ENCODE data around the gene VSTM4. TPM values are rescaled to one million over a fixed set of nuclear protein-coding genes. Genes with fewer than 3 reads are reported as not detected.

Gene VSTM4
- total RNA-seq, 2 donors from 2014 or later = 6.9 to 36.0 TPM

- no peak overlapping the region for H3K4me3 ChIP-seq
- H3K27me3 ChIP-seq (replicated peaks; ENCODE audit: insufficient read depth) = no peaks in the 10 kb centered on the region
- TF ChIP-seq POLR2A (IDR thresholded peaks at IDR 0.05) = no peak
- TF ChIP-seq, protein P1, sequence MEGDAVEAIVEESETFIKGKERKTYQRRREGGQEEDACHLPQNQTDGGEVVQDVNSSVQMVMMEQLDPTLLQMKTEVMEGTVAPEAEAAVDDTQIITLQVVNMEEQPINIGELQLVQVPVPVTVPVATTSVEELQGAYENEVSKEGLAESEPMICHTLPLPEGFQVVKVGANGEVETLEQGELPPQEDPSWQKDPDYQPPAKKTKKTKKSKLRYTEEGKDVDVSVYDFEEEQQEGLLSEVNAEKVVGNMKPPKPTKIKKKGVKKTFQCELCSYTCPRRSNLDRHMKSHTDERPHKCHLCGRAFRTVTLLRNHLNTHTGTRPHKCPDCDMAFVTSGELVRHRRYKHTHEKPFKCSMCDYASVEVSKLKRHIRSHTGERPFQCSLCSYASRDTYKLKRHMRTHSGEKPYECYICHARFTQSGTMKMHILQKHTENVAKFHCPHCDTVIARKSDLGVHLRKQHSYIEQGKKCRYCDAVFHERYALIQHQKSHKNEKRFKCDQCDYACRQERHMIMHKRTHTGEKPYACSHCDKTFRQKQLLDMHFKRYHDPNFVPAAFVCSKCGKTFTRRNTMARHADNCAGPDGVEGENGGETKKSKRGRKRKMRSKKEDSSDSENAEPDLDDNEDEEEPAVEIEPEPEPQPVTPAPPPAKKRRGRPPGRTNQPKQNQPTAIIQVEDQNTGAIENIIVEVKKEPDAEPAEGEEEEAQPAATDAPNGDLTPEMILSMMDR (IDR thresholded peaks at IDR 0.05) = no peak
- TF ChIP-seq POLR2AphosphoS5 (IDR thresholded peaks at IDR 0.05) = no peak
- WGBS = 60% methylated on average over 9 of the region's 9 CpGs
- H3K4me1 ChIP-seq (replicated peaks) = no peaks in the 10 kb centered on the region
- H3K27ac ChIP-seq = no peak overlapping the region
- no peaks in the 10 kb centered on the region for H3K36me3 ChIP-seq
- intact Hi-C loops (cut with DNase I) = no loop called here
- no peaks in the 10 kb centered on the region for H3K9me3 ChIP-seq
- no peak for DNase-seq (ENCODE audit: low spot score)
Observed at GRCh38 chr10:49135575-49136313, 20.4 kb upstream of the VSTM4 start.

DNA sequence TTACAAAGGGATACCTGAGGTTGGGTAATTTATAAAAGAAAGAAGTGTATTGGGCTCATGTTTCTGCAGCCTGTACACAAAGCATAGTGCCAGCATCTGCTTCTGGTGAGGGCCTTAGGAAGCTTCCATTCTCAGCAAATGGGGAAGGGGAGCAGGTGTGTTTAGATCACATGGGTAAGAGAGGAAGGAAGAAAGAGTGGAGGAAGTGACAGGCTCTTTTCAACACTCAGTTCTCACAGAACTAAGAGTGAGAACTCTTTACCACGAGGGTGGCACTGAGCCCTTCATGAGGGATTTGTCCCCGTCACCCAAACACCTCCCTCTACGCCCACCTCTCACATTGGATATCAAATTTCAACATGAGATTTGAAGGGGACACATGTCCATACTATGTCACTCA, 19.0 kb upstream of the VSTM4 start:
- H3K36me3 ChIP-seq = no peaks in the 10 kb centered on the region
- H3K4me3 ChIP-seq = no peak overlapping the region
- H3K9me3 ChIP-seq = no peaks in the 10 kb centered on the region
- no peaks in the 10 kb centered on the region for H3K27me3 ChIP-seq (replicated peaks; ENCODE audit: insufficient read depth)
- TF ChIP-seq POLR2AphosphoS5 (IDR thresholded peaks at IDR 0.05) (no peak), POLR2A (IDR thresholded peaks at IDR 0.05) (no peak)
- TF ChIP-seq, protein P1 (IDR thresholded peaks at IDR 0.05) = no peak
- H3K27ac ChIP-seq = no peak overlapping the region
- H3K4me1 ChIP-seq (replicated peaks) = no peaks in the 10 kb centered on the region
- intact Hi-C loops (cut with DNase I) = no loop called here
- DNase-seq (ENCODE audit: low spot score) = no peak
- 55% methylated on average over 3 of the region's 3 CpGs for WGBS

DNA sequence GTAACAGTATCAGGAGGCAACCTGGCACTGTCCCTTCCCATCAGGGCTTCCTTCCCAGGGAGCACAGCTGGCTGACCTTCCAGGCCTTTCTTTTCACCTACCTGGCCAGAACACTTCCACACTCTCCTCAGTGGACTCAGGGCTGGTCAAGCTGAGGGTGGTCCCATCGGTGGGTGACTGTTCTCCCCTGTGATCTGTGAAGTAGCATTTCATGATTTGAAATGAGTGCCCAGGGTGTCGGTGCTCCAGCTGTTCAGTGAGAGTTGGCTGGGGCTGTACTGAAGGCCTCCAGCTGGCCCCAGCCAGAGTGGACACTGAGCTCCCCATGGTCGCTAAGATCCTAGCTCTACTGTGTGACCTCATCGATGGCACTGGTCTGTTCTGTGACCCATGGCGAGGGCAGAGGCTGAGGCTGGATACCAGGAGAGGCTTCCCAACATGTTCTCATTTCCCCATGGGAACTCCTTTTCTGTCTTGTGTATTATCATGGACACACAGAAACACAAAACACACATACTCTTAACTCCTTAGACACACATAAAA, 18.5 kb upstream of the VSTM4 start, which contains the start of gene FAM170B:
TSS of gene FAM170B (minus strand) at position 316 of the 543 bp plus-strand sequence. CDS start at position 213, 103 bp downstream.
- no peak for DNase-seq (ENCODE audit: low spot score)
- H3K4me3 ChIP-seq = no peak within 1 kb of the TSS
- TF ChIP-seq, protein P1 (IDR thresholded peaks at IDR 0.05) = no peak
- TF ChIP-seq POLR2AphosphoS5 (IDR thresholded peaks at IDR 0.05) (no peak), POLR2A (IDR thresholded peaks at IDR 0.05) (no peak)
- no peaks in the 10 kb centered on the region for H3K36me3 ChIP-seq
- H3K27ac ChIP-seq = no peak within 1 kb of the TSS
- 81% methylated on average over 5 of the region's 5 CpGs for WGBS
- intact Hi-C loops (cut with DNase I) = no loop called here
- H3K4me1 ChIP-seq (replicated peaks) = no peaks in the 10 kb centered on the region
- no peaks in the 10 kb centered on the region for H3K9me3 ChIP-seq
- no peaks in the 10 kb centered on the region for H3K27me3 ChIP-seq (replicated peaks; ENCODE audit: insufficient read depth)

- no peaks in the 10 kb centered on the region for H3K9me3 ChIP-seq
- 96% methylated on average over 2 of the region's 2 CpGs for WGBS
- no peaks in the 10 kb centered on the region for H3K36me3 ChIP-seq
- no peaks in the 10 kb centered on the region for H3K27me3 ChIP-seq (replicated peaks; ENCODE audit: insufficient read depth)
- H3K27ac ChIP-seq = no peak overlapping the region
- DNase-seq (ENCODE audit: low spot score) = no peak
- TF ChIP-seq POLR2AphosphoS5 (IDR thresholded peaks at IDR 0.05) (no peak), POLR2A (IDR thresholded peaks at IDR 0.05) (no peak)
- TF ChIP-seq, protein P1 (IDR thresholded peaks at IDR 0.05) = no peak
- no peaks in the 10 kb centered on the region for H3K4me1 ChIP-seq (replicated peaks)
- H3K4me3 ChIP-seq = no peak overlapping the region
- intact Hi-C loops (cut with DNase I) = no loop called here
Observed at GRCh38 chr10:49132362-49132737, 17.0 kb upstream of the VSTM4 start.
